ENCODE measurements around the gene ARPC1B.
"Not testable (repeated sequence)": the region's sequence is repeated elsewhere in the genome, so short reads cannot be mapped to it uniquely, and the experiment has no call there.

The ARPC1B gene

GRCh38 chr7:99385564-99385963 is 11.0 kb downstream of the ARPC1B start:
- no peak for TF ChIP-seq ZFX (IDR thresholded peaks at IDR 0.05; ENCODE audit: borderline replicate concordance)
- TF ChIP-seq, protein P1, sequence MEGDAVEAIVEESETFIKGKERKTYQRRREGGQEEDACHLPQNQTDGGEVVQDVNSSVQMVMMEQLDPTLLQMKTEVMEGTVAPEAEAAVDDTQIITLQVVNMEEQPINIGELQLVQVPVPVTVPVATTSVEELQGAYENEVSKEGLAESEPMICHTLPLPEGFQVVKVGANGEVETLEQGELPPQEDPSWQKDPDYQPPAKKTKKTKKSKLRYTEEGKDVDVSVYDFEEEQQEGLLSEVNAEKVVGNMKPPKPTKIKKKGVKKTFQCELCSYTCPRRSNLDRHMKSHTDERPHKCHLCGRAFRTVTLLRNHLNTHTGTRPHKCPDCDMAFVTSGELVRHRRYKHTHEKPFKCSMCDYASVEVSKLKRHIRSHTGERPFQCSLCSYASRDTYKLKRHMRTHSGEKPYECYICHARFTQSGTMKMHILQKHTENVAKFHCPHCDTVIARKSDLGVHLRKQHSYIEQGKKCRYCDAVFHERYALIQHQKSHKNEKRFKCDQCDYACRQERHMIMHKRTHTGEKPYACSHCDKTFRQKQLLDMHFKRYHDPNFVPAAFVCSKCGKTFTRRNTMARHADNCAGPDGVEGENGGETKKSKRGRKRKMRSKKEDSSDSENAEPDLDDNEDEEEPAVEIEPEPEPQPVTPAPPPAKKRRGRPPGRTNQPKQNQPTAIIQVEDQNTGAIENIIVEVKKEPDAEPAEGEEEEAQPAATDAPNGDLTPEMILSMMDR (IDR thresholded peaks at IDR 0.05): no peak
- H3K27ac ChIP-seq: no peak overlapping the region

DNA sequence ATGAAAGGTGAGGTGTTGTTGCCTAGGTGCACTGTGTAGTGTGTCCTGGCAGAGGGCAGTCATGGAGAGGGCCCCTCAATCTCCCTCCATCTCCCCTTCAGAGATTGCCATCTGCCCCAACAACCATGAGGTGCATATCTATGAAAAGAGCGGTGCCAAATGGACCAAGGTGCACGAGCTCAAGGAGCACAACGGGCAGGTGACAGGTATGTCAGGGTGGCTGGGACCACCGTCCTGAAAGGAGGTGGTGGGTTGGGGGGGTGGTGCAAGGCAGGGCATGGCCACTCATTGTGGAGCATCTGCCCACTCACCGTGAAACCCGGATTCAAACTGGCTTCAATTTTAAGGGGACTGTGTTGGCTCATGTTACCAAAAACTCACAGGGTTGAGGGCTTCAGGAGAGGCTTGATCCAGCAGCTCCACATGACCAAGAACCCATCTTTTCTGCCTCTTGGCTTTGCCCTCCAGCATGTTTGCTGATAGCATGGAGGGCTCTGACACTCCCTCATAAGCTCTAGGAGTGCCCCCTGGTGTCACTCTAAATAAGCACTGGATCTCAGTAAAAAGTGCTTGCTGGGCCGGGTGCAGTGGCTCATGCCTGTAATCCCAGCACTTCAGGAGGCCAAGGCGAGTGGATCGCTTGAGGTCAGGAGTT is 12.2 kb downstream of the ARPC1B start:
- TF ChIP-seq, protein P1 (IDR thresholded peaks at IDR 0.05): peak; percentile 31; the same call in 1 of the 2 replicates
- no peak for TF ChIP-seq ZFX (IDR thresholded peaks at IDR 0.05; ENCODE audit: borderline replicate concordance)

GRCh38 chr7:99387239-99387635 is 12.7 kb downstream of the ARPC1B start:
- not testable (repeated sequence) for H3K27ac ChIP-seq

More for the DNA sequence above, 12.2 kb downstream of the ARPC1B start:
- H3K27ac ChIP-seq: no peak overlapping the region

- no peak for TF ChIP-seq ZFX (IDR thresholded peaks at IDR 0.05; ENCODE audit: borderline replicate concordance)
- TF ChIP-seq, protein P1 (IDR thresholded peaks at IDR 0.05): no peak
- no peak overlapping the region for H3K27ac ChIP-seq
Measured at GRCh38 chr7:99387912-99388311, 13.4 kb downstream of the ARPC1B start.

DNA sequence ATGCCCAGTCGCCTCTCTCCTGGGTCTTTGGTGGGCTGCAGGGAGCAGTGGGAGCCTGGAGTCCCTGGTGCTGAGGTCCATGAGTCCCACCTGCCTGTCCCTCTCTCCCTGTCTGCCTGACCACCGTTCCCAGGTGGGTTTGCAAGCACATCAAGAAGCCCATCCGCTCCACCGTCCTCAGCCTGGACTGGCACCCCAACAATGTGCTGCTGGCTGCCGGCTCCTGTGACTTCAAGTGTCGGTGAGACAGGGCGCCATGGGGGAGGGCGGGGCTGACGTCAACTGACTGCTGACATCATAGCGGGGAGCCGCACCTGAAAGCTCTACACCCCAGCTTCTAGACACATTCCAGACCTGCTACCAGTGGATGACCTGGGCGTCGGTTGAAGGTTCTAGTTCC is 15.2 kb downstream of the ARPC1B start:
- no peak overlapping the region for H3K27ac ChIP-seq
- TF ChIP-seq ZFX (IDR thresholded peaks at IDR 0.05; ENCODE audit: borderline replicate concordance): no peak
- TF ChIP-seq, protein P1 (IDR thresholded peaks at IDR 0.05): no peak

DNA sequence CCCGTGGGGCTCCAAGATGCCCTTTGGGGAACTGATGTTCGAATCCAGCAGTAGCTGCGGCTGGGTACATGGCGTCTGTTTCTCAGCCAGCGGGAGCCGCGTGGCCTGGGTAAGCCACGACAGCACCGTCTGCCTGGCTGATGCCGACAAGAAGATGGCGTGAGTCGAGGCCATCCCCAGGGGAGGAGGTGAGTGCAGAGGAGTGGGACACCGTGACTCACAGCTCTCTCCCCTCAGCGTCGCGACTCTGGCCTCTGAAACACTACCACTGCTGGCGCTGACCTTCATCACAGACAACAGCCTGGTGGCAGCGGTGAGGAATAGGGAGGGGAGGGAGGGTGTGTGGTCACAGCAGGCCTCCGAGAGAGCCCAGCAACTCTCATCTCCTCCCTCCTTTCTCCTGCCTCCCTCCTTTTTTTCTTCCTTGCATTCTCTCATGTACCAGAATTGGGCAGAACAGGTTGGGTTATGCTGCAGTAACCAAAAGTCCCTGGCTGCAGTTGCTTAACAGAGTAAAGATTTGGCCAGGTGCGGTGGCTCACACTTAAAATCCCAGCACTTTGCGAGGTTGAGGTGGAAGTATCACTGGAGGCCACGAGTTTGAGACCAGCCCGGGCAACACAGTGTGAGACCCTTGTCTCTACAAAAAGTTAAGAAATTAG is 16.5 kb downstream of the ARPC1B start:
- TF ChIP-seq, protein P1 (IDR thresholded peaks at IDR 0.05): no peak
- TF ChIP-seq ZFX (IDR thresholded peaks at IDR 0.05; ENCODE audit: borderline replicate concordance): no peak
- H3K27ac ChIP-seq: peak overlapping the region; percentile 92

GRCh38 chr7:99392046-99392445 is 17.5 kb downstream of the ARPC1B start:
- TF ChIP-seq, protein P1 (IDR thresholded peaks at IDR 0.05): no peak
- no peak for TF ChIP-seq ZFX (IDR thresholded peaks at IDR 0.05; ENCODE audit: borderline replicate concordance)
- H3K27ac ChIP-seq: peak overlapping the region; percentile 92

Measured in 22Rv1 (cell line).